HCT116 (cell line): ENCODE data around the gene ZNF331. TPM values are rescaled to one million over a fixed set of nuclear protein-coding genes. Genes with fewer than 3 reads are reported as not detected.

Experiments used
- ATAC-seq: fragments of 200-7000 bp; cut with Tn5 transposase; 2 replicates; pipeline ENCODE4 v1.9.1; 2020; ENCODE audit warnings: mild to moderate bottlenecking, moderate library complexity
- BruUV-seq: library from RNA; stranded (reverse); fragments of 400-500 nt; replicated peaks from 2 replicates; lab custom pipeline; 2021; lab: Mats Ljungman, UMichigan
- CTCF ChIA-PET: fragments of 300-600 bp; sonication (Branson Sonifier 250); formaldehyde crosslinking; loops from one replicate; lab custom pipeline; 2021; ENCODE audit warnings: antibody characterized with exemption; lab: Charles Lee
- POLR2A ChIA-PET: fragments of 300-600, 350-600 bp; sonication (Branson Sonifier 250); formaldehyde crosslinking; loops from one replicate; lab custom pipeline; 2021; ENCODE audit warnings: antibody characterized with exemption; lab: Charles Lee
- RAD21 ChIA-PET, 2 experiments: fragments of 300-600 bp; sonication (Branson Sonifier 250); formaldehyde crosslinking; loops; one replicate each; lab custom pipeline; 2023; ENCODE audit warnings: low total read pairs in 2 of 2; ENCODE audit not compliant: uncharacterized antibody in 2 of 2, unreplicated experiment in 2 of 2, low non-redundant PET in 1 of 2; lab: Charles Lee
- DNase-seq: peaks from one replicate; pipeline ENCODE4 v3.0.0-alpha.2; 2010; ENCODE audit warnings: low read depth, low spot score
- H2AFZ ChIP-seq: fragments of 200-600 bp; shearing (Covaris generic), sonication (generic); 2 replicates; pipeline ENCODE4 v1.6.1; 2017; ENCODE audit warnings: low read depth, mixed run types, mixed read lengths, antibody characterized with exemption, low read length; ENCODE audit not compliant: poor library complexity, severe bottlenecking
- H3K27ac ChIP-seq: 2 replicates; pipeline ENCODE4 v1.5.1; 2012; ENCODE audit warnings: low read depth, low read length
- H3K27me3 ChIP-seq: fragments of 200-600 bp; sonication (generic); 2 replicates; pipeline ENCODE4 v1.6.1; 2016; ENCODE audit warnings: mixed run types, low read length, mixed read lengths; ENCODE audit not compliant: insufficient read depth
- H3K36me3 ChIP-seq, 2 experiments: fragments of 200-500 bp in 1 of 2; fragments of 200-600 bp in 1 of 2; sonication (Bioruptor generic) in 1 of 2; sonication (generic) in 1 of 2; 2 replicates each; pipeline versions ENCODE4 v1.5.1 to v1.6.1; 2014 to 2016; ENCODE audit warnings: low read length in 2 of 2, inconsistent platforms in 1 of 2, mixed read lengths in 1 of 2, mixed run types in 1 of 2; ENCODE audit not compliant: insufficient read depth in 2 of 2, control insufficient read depth in 1 of 2
- H3K4me1 ChIP-seq, 2 experiments: fragments of 200-600 bp in 1 of 2; sonication (generic) in 1 of 2; 2 replicates each; pipeline versions ENCODE4 v1.5.1 to v1.6.1; 2012 to 2017; ENCODE audit warnings: low read length in 2 of 2, inconsistent platforms in 1 of 2, mild to moderate bottlenecking in 1 of 2, mixed read lengths in 1 of 2, mixed run types in 1 of 2, moderate library complexity in 1 of 2; ENCODE audit not compliant: insufficient read depth in 2 of 2, control insufficient read depth in 1 of 2
- H3K4me2 ChIP-seq: fragments of 200-600 bp; sonication (generic); 2 replicates; pipeline ENCODE4 v1.6.1; 2017; ENCODE audit warnings: mixed run types, low read length, mixed read lengths
- H3K4me3 ChIP-seq, 2 experiments: fragments of 200-600 bp in 1 of 2; sonication (generic) in 1 of 2; replicated peaks in 1 of 2; 2 replicates each; pipeline ENCODE4 v1.5.1; 2011 to 2016; ENCODE audit warnings: low read length in 2 of 2, control low read depth in 1 of 2, low read depth in 1 of 2, mild to moderate bottlenecking in 1 of 2, mixed read lengths in 1 of 2, mixed run types in 1 of 2
- H3K79me2 ChIP-seq: fragments of 200-600 bp; sonication (generic); 2 replicates; pipeline ENCODE4 v1.6.1; 2017; ENCODE audit warnings: mild to moderate bottlenecking, mixed run types, low read length, moderate library complexity, mixed read lengths; ENCODE audit not compliant: insufficient read depth
- H3K9ac ChIP-seq: fragments of 200-600 bp; sonication (generic); 2 replicates; pipeline ENCODE4 v1.6.1; 2016; ENCODE audit warnings: low read length, mixed read lengths
- H3K9me2 ChIP-seq: fragments of 200-600 bp; sonication (generic), shearing (Covaris generic); 2 replicates; pipeline ENCODE4 v1.6.1; 2017; ENCODE audit warnings: mixed run types, mild to moderate bottlenecking, moderate library complexity; ENCODE audit not compliant: insufficient read depth
- H3K9me3 ChIP-seq, 2 experiments: fragments of 200-500 bp in 1 of 2; fragments of 200-600 bp in 1 of 2; sonication (Bioruptor generic) in 1 of 2; sonication (generic) in 1 of 2; 2 replicates each; pipeline ENCODE4 v1.6.1; 2014 to 2017; ENCODE audit warnings: low read length in 2 of 2, mixed read lengths in 2 of 2, inconsistent platforms in 1 of 2, low read depth in 1 of 2, mild to moderate bottlenecking in 1 of 2, mixed run types in 1 of 2, moderate library complexity in 1 of 2; ENCODE audit not compliant: control insufficient read depth in 1 of 2, insufficient read depth in 1 of 2
- H4K20me1 ChIP-seq: fragments of 200-600 bp; sonication (generic), shearing (Covaris generic); 2 replicates; pipeline ENCODE4 v1.6.1; 2017; ENCODE audit warnings: mixed run types, mild to moderate bottlenecking, moderate library complexity; ENCODE audit not compliant: insufficient read depth
- CBX3 ChIP-seq: IDR thresholded peaks from 2 replicates; pipeline ENCODE4 v1.6.1; 2012; ENCODE audit warnings: low read depth
- CEBPB ChIP-seq: IDR thresholded peaks from 2 replicates; pipeline ENCODE4 v1.6.1; 2012; ENCODE audit warnings: low read depth
- EGR1 ChIP-seq: IDR thresholded peaks from 2 replicates; pipeline ENCODE4 v1.6.1; 2012; ENCODE audit warnings: low read depth
- ELF1 ChIP-seq: IDR thresholded peaks from 2 replicates; pipeline ENCODE4 v1.6.1; 2012; ENCODE audit warnings: low read depth, borderline replicate concordance
- EZH2 ChIP-seq: fragments of 200-600 bp; sonication (generic); IDR thresholded peaks from 2 replicates; pipeline ENCODE4 v1.6.1; 2017; ENCODE audit warnings: antibody characterized with exemption, mixed run types
- EZH2phosphoT487 ChIP-seq: fragments of 200-600 bp; IDR thresholded peaks from 2 replicates; pipeline ENCODE4 v1.6.1; 2018; ENCODE audit warnings: antibody characterized with exemption, borderline replicate concordance
- RAD21 ChIP-seq: IDR thresholded peaks from 2 replicates; pipeline ENCODE4 v1.6.1; 2012; ENCODE audit warnings: low read depth, mild to moderate bottlenecking
- SIN3A ChIP-seq: IDR thresholded peaks from 2 replicates; pipeline ENCODE4 v1.6.1; 2012; ENCODE audit warnings: low read depth
- SRF ChIP-seq: IDR thresholded peaks from 2 replicates; pipeline ENCODE4 v1.6.1; 2012; ENCODE audit warnings: low read depth
- TCF7L2 ChIP-seq: IDR thresholded peaks from 2 replicates; pipeline ENCODE4 v1.7.0; 2011; ENCODE audit warnings: borderline replicate concordance, inconsistent platforms; ENCODE audit not compliant: insufficient read depth, insufficient read length; ENCODE audit errors: extremely low read depth
- ZNF274 ChIP-seq: fragments of 200-500 bp; sonication (Bioruptor generic); IDR thresholded peaks from 2 replicates; pipeline ENCODE4 v1.6.1; 2014; ENCODE audit warnings: mild to moderate bottlenecking, low read depth, low read length, inconsistent platforms
- intact Hi-C: fragments of 100-400 bp; cut with micrococcal nuclease; formaldehyde crosslinking; loops from 2 replicates; pipeline ENCODE4 v1.10.0; 2022
- total RNA-seq: library from RNA; stranded (reverse); gene quantifications from one replicate; pipeline ENCODE4 v1.2.1, GENCODE V29; 2021; ENCODE audit not compliant: unreplicated experiment
- TF ChIP-seq, protein P1 (sequence below): IDR thresholded peaks from 2 replicates; pipeline ENCODE4 v1.6.1; 2012; ENCODE audit warnings: low read depth
- TF ChIP-seq, protein P2 (sequence below), 3 experiments: fragments of 200-600 bp in 1 of 3; sonication (generic) in 1 of 3; IDR thresholded peaks in 2 of 3; conservative IDR thresholded peaks in 1 of 3; 2 replicates each; pipeline ENCODE4 v1.5.1; 2012 to 2017; ENCODE audit warnings: low read depth in 2 of 3, low read length in 2 of 3, antibody characterized with exemption in 1 of 3, borderline replicate concordance in 1 of 3, control low read depth in 1 of 3, mild to moderate bottlenecking in 1 of 3, mixed read lengths in 1 of 3, mixed run types in 1 of 3, moderate library complexity in 1 of 3; ENCODE audit not compliant: insufficient read depth in 1 of 3

ZNF331 gene
- total RNA-seq, 1 experiment from 2014 or later = 0.59 TPM

DNA sequence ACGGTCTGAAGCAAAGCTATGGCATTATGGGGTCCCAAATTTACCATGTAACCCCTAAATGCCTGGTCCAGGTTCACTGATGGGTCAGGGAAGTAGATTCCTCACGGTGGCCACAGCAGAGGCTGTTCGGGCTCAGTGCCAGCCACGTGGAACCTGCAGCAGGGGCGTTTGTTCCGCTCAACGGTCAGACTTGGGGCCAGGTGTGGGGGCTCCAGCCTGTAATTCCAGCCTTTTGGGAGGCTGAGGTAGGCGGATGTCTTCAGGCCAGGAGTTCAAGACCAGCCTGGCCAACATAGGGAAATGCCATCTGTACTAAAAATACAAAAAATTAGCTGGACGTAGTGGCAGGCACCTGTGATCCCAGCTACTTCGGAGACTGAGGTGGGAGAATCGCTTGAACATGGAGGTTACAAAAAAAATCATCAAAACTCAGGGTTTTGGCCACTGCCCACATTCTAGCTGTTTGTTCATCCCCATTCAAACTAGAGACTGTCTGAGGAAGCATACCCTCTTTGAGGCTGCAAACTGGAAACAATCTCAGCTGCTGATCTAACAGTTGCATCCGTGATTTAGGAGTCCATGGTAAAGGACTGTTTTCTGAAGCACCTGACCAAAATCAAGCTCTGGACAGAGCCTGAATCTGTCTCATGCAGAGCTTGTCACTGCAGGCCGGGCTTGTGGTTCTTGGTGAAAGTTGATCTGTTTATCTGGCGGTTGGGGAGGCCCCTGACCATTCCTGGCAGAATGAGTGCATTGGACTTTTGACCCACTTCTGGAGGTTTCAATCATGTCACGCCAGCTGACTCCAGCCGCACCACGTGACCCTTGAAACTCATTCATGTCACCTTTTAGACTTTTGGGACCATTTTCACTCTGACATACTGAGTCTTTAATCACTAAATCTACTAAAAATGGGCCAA lies 30.2 kb upstream of the ZNF331 start:
- Histone ChIP-seq H3K27me3 (no peaks in the 10 kb centered on the region), H3K4me2 (no peak overlapping the region), H2AFZ (no peak overlapping the region), H3K36me3 (no peaks in the 10 kb centered on the region), H4K20me1 (no peaks in the 10 kb centered on the region), H3K27ac (no peak overlapping the region), H3K9ac (no peak overlapping the region), H3K4me3 (no peak overlapping the region), H3K4me1 (no peaks in the 10 kb centered on the region), H3K9me2 (no peaks in the 10 kb centered on the region), H3K79me2 (no peaks in the 10 kb centered on the region), H3K9me3 (peaks cover 0 to 10% of the 10 kb centered on the region in 2 experiments; a peak in 2 of 4 replicates)
- no TSS peak for BruUV-seq
- RAD21 ChIA-PET = no interaction called here
- DNase-seq = no peak
- intact Hi-C loops = no loop called here
- no peak for TF ChIP-seq ELF1
- TF ChIP-seq ZNF274 = no peak
- no peak for TF ChIP-seq EZH2phosphoT487
- TF ChIP-seq, protein P1, sequence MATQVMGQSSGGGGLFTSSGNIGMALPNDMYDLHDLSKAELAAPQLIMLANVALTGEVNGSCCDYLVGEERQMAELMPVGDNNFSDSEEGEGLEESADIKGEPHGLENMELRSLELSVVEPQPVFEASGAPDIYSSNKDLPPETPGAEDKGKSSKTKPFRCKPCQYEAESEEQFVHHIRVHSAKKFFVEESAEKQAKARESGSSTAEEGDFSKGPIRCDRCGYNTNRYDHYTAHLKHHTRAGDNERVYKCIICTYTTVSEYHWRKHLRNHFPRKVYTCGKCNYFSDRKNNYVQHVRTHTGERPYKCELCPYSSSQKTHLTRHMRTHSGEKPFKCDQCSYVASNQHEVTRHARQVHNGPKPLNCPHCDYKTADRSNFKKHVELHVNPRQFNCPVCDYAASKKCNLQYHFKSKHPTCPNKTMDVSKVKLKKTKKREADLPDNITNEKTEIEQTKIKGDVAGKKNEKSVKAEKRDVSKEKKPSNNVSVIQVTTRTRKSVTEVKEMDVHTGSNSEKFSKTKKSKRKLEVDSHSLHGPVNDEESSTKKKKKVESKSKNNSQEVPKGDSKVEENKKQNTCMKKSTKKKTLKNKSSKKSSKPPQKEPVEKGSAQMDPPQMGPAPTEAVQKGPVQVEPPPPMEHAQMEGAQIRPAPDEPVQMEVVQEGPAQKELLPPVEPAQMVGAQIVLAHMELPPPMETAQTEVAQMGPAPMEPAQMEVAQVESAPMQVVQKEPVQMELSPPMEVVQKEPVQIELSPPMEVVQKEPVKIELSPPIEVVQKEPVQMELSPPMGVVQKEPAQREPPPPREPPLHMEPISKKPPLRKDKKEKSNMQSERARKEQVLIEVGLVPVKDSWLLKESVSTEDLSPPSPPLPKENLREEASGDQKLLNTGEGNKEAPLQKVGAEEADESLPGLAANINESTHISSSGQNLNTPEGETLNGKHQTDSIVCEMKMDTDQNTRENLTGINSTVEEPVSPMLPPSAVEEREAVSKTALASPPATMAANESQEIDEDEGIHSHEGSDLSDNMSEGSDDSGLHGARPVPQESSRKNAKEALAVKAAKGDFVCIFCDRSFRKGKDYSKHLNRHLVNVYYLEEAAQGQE = no peak
- TF ChIP-seq SIN3A = no peak
- no peak for TF ChIP-seq CEBPB
- TF ChIP-seq SRF = no peak
- no peak for TF ChIP-seq RAD21
- TF ChIP-seq EGR1 = no peak
- TF ChIP-seq, protein P2, sequence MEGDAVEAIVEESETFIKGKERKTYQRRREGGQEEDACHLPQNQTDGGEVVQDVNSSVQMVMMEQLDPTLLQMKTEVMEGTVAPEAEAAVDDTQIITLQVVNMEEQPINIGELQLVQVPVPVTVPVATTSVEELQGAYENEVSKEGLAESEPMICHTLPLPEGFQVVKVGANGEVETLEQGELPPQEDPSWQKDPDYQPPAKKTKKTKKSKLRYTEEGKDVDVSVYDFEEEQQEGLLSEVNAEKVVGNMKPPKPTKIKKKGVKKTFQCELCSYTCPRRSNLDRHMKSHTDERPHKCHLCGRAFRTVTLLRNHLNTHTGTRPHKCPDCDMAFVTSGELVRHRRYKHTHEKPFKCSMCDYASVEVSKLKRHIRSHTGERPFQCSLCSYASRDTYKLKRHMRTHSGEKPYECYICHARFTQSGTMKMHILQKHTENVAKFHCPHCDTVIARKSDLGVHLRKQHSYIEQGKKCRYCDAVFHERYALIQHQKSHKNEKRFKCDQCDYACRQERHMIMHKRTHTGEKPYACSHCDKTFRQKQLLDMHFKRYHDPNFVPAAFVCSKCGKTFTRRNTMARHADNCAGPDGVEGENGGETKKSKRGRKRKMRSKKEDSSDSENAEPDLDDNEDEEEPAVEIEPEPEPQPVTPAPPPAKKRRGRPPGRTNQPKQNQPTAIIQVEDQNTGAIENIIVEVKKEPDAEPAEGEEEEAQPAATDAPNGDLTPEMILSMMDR (IDR thresholded peaks at IDR 0.05 in 2 of 3, conservative IDR thresholded peaks at IDR 0.05 in 1 of 3; ENCODE audit: borderline replicate concordance in 1 of 3, insufficient read depth in 1 of 3, low read depth in 2 of 3, low read length in 2 of 3) = no peak
- no peak for TF ChIP-seq CBX3
- TF ChIP-seq EZH2 = no peak
- no peak for TF ChIP-seq TCF7L2
- POLR2A ChIA-PET = no interaction called here
- ATAC-seq = no peak
- CTCF ChIA-PET = no interaction called here
